HG03342 (cell line): Measurements from ENCODE around the gene ARHGAP22.

Experiments
- ATAC-seq: cut with Tn5 transposase; IDR thresholded peaks from one replicate; pipeline ENCODE4 v1.9.1; 2021; ENCODE audit warnings: mild to moderate bottlenecking, moderate library complexity; ENCODE audit not compliant: unreplicated experiment

ARHGAP22 gene

DNA sequence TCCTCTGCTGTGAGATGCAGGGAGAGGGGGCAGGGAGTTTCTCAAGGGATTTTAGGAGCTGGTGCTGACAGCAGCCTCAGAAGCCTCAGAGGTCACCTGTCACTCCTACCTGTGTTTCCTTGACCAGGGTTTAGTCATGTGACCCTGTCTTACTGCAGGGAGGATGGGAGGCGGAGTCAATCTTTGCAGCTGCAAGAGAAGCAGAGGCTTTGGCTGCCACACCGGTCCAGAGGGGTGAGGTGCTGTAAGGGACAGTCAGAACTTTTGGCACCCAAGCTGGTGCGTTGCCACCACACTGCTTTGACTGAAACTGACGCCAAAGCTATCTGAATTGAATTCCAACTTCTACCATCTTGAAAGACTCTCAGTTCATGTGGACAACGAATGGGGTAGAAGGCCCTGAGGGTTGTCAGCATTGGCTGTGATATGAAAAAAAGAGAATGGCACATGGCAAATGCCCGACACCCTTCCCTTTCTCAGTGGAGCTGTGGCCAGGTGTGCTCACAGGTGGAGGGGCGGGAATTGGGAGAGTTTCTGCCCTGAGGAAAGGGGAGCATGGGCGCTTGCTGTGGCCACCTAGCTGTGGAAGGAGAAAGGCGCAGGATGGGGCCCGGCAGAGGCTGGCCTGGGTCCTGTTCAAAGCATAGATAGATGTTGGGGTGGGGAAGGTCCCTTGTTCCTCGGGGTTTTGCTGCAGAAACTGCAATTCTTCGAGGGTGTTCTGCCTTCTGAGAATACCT is 69.3 kb downstream of the ARHGAP22 start:
- ATAC-seq, result no peak

- no peak for ATAC-seq
Observed at GRCh38 chr10:48533951-48534720, 70.7 kb downstream of the ARHGAP22 start.

- ATAC-seq, result no peak
Observed at GRCh38 chr10:48533540-48533939, 71.3 kb downstream of the ARHGAP22 start.

- no peak for ATAC-seq
Observed at GRCh38 chr10:48531486-48531885, 73.4 kb downstream of the ARHGAP22 start.

- ATAC-seq, result no peak
Observed at GRCh38 chr10:48529331-48529730, 75.5 kb downstream of the ARHGAP22 start.

DNA sequence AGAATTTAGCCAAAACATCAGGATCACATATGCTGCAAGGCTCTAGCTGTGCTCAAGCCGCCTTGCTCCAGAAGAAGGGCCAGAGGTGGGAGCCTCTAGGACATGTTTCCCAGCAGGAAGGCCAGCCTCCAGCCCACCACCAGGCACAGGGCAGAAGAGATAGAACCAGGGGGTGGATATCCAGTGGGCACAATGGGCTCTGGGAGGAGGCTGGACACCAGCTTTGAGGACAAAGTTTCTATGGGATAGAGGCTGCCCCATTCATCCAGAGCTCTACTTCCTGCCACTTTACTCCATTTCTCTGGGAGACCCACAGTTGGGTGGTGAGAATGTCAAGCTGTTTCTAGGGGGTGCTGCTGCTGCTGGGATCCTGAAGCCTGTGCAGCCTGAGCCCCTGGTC is 77.1 kb downstream of the ARHGAP22 start:
- ATAC-seq, result no peak

- no peak for ATAC-seq
Observed at GRCh38 chr10:48526846-48527505, 77.9 kb downstream of the ARHGAP22 start.

- no peak for ATAC-seq
Observed at GRCh38 chr10:48526011-48526821, 78.7 kb downstream of the ARHGAP22 start.

DNA sequence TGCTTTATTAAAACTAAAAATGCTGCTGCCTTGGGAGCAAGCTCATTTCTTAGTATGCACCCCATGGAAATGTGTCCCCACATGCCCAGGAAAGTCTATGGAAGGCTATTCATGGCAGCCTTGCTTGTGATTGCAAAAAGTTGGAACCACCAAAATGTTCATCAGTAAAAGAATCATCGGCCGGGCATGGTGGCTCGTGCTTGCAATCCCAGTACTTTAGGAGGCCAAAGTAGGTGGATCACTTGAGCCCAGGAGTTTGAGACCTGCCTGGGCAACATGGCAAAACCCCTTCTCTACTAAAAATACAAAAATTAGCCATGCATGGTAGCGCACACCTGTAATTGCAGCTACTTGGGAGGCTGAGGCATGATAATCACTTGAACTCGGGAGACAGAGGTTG is 79.8 kb downstream of the ARHGAP22 start:
- no peak for ATAC-seq

DNA sequence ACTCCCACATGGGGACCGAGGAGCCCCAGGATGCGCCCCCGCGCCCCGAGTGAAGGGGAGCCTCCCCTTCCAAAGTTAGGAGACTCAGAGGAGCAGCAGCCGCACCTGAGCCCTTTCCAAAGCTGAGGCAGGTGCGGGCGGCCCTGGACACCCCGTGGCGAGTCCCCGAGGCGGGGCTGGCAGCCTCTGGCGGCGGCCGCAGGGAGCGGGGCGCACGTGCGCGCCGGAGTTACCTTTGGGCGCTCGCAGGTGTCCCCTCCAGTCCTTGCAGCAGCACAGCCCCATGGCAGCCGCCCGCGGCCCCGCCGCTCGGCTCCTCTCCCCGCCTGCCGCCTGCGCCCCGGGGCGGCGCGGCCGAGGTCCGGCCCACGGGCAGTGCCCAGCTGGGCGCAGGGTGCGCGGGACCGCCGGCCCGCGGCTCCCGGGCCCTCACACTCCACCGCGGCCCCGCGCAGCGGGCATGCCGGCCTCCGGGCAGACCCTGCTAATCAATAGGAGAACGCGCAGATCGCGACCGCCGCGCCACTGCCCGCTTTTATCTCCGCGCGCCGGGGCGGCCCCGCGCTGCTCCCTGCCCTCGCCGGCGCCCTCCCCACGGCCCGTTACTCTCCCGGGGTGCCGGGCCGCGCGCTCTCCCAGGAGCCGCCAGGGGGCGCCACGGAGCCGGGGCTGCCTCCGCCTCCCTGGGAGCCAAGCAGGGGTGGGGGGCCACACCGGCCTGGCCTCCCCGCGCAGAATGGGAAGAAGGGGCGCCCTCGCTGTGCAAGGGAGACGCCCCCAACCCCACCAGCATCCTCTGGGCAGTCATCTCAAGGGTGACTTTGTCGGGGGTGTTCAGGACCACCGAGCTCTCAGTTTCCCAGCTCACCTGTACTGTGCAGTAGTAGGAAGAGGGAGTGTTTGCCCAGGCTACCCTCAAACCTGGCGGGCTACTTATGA is 80.8 kb downstream of the ARHGAP22 start:
- ATAC-seq, result no peak

- no peak for ATAC-seq
Observed at GRCh38 chr10:48523212-48523819, 81.6 kb downstream of the ARHGAP22 start.

GRCh38 chr10:48522011-48522765 is 82.7 kb downstream of the ARHGAP22 start:
- no peak for ATAC-seq

- no peak for ATAC-seq
Observed at GRCh38 chr10:48520594-48520993, 84.3 kb downstream of the ARHGAP22 start.

GRCh38 chr10:48520184-48520506 is 84.7 kb downstream of the ARHGAP22 start:
- no peak for ATAC-seq

DNA sequence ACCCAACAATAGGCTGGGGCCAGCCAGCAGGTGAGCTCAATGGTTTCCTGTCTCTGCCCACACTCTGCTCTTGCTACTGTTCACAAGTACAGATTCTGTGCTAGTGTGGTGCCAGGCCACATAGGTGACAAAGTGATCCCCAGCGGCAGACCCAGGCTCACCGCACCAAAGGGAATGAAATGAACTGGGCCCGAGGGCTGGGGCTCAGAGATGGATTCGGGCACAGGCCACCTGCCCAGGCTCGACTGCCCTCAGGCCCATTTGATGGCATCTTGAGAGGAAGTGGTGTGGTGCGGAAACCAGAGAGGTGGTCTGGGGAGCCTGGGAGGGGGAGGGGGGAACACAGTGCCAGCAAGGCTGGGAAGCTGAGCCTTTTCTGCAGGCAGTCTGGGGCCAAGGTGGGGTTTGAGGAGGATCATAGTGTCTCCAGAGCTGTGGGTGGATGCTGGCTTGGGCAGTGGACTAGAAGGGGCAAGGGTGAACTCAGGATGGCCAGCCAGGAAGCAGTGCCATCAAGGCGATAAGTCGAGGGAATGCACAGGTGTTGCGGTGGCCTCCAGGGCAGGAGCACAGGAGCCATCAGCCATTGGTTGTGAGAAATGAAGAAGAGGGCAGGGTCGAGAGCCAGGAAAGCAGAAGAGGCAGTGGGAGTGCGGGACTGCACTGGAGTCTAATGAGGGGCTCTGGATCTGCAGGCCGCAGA is 85.2 kb downstream of the ARHGAP22 start:
- no peak for ATAC-seq

GRCh38 chr10:48518986-48519385 is 85.9 kb downstream of the ARHGAP22 start:
- ATAC-seq, result no peak

DNA sequence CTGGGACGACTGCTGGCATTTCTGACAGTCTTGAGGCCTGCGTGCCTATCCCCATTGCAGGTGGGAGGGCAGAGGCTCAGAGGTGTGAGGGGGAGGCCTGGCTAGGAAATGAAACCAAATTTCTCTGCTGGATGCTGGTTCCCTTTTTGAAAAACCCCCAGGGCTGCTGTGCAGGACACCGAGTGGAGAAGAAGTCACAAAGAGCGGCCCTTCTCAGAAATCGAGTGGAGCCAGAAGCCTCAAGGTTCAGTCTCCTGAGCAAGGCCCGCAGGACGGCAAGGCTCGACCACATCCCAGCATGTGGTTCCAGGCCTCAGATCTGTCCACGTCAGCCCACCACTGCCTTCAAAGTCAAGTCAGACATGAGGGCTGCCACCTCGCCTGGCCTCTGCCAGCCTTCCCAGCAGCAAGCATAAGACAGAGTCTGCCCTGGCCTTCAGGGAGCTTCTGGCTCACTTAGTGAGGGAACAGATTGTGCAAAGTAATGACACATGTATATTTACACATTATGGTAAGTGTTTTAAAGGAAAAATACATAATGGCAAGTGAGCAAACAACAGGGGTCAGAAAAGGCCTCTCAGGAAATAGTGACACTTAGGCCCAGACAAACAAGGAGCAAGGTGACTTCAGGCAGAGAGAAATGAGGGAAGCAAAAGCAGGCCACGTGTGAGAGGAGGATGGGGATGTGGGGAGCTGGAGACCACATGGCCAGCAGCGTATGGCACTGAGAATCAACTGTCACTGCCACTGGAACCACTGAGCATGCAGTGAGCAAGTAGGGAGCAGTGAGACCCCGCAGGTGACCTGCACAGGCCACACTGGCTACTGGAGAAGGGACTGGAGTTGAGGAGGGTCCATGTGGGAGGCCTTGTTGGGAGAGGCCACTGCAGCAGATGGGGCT is 86.7 kb downstream of the ARHGAP22 start:
- ATAC-seq, result no peak
